Stimulated activated naive B cell treated with anti-CD40 and anti-IgM and Interleukin-4, amounts not matched to agents 10 μg/mL and 1 μg/mL and 100 μg/mL, for 72 hours (primary cell): ENCODE data around the gene TMX2.
A peak's percentile ranks its signal among the peaks of the same experiment; 100 is the strongest.

Source experiments
- ATAC-seq, 2 donors: fragments of 150-1000 bp; cut with Tn5 transposase; replicated peaks; 2 replicates each; pipeline ENCODE4 v1.10.0; 2021; ENCODE audit warnings: moderate library complexity in 1 of 2
- DNase-seq: peaks from one replicate; pipeline ENCODE4 v3.0.0; 2021
- H3K27ac Mint-ChIP-seq: one replicate; pipeline ENCODE4 v1.8.0; 2022; ENCODE audit warnings: mild to moderate bottlenecking, mixed read lengths
- H3K27me3 Mint-ChIP-seq, 2 donors: one replicate each; pipeline ENCODE4 v1.8.0; 2022; ENCODE audit warnings: mixed read lengths in 2 of 2
- H3K36me3 Mint-ChIP-seq, 2 donors: one replicate each; pipeline ENCODE4 v1.8.0; 2022; ENCODE audit warnings: mixed read lengths in 2 of 2, mild to moderate bottlenecking in 1 of 2
- H3K4me1 Mint-ChIP-seq, 2 donors: one replicate each; pipeline ENCODE4 v1.8.0; 2022; ENCODE audit warnings: mixed read lengths in 2 of 2, mild to moderate bottlenecking in 1 of 2
- H3K4me3 Mint-ChIP-seq, 2 donors: one replicate each; pipeline ENCODE4 v1.8.0; 2022; ENCODE audit warnings: mild to moderate bottlenecking in 2 of 2, mixed read lengths in 2 of 2, moderate library complexity in 1 of 2
- H3K9me3 Mint-ChIP-seq, 2 donors: one replicate each; pipeline ENCODE4 v1.8.0; 2022; ENCODE audit warnings: mixed read lengths in 2 of 2, mild to moderate bottlenecking in 1 of 2

Gene TMX2

DNA sequence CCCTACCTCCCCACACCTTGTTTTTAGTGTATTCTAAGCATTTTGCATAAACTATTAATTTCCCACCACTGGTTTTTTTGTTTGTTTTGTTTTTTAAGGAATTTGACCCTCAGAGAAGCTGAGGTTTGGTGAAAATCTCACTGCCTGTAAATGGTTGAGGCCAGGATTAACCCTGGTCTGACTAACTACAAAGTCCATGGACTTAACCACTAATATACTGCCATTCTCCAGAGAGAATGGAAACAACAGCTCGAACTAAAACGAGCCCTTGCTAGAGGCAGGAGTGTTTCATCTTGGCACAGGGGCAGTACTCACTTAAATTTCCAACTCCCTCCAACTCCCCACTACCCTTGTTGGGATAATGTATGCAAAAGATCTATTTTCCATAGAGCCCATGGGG, 52.2 kb downstream of the TMX2 start:
- no peak for ATAC-seq
- peak overlapping the region in 1 of 2 donors; percentile 25 for H3K4me3 Mint-ChIP-seq
- H3K27ac Mint-ChIP-seq, result no peak overlapping the region
- H3K27me3 Mint-ChIP-seq, result no peaks in the 10 kb centered on the region
- H3K9me3 Mint-ChIP-seq, result no peaks in the 10 kb centered on the region
- peaks cover 20 to 43% of the 10 kb centered on the region in 2 donors for H3K36me3 Mint-ChIP-seq
- peaks cover 27 to 43% of the 10 kb centered on the region in 2 donors for H3K4me1 Mint-ChIP-seq
- no peak for DNase-seq

DNA sequence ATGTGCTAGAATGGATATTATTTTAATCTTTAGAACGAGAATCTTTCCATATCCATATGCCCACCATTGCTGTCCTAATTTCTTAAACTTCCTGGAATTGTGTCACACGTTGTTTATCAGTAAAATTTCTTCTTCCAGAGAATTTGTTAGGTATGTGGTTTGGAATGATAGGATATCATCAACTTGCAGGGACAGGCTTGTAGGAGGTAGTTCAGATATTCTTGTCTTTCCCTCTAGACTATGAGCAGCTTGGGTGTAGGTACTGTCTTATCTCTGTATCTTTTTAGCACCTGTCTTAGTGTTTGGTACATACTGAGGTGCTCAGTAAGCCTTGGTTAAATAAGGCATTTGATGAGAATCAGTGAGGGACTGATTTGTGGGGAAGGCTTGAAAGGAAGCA, 52.6 kb downstream of the TMX2 start:
- Mint-ChIP-seq H3K9me3 (no peaks in the 10 kb centered on the region), H3K4me1 (peaks cover 27 to 47% of the 10 kb centered on the region in 2 donors), H3K27ac (no peak overlapping the region), H3K36me3 (peaks cover 20 to 46% of the 10 kb centered on the region in 2 donors), H3K27me3 (no peaks in the 10 kb centered on the region), H3K4me3 (no peak overlapping the region)
- DNase-seq (no peak), ATAC-seq (no peak)

DNA sequence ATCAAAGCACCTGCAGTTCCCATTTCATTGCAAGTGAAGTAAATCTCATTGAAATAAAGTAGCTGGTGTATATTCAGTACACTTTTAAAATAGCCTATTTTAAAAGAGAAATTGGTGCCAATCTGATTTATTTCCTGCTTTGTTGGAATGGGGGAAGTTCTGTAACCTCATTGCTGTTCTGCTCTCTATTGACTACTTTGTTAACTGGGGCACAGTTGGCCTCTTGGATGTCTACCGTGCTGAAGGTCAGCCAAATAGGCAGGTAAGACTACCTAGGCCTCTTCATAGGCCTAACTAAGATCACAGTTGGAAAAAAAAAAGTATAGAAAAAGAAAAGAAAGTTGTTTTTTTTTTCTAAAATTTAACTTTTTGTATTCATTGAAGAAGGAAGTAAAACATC, 58.4 kb downstream of the TMX2 start:
- Mint-ChIP-seq H3K27me3 (no peaks in the 10 kb centered on the region), H3K9me3 (peaks cover 0 to 3% of the 10 kb centered on the region in 2 donors), H3K36me3 (peaks cover 25 to 49% of the 10 kb centered on the region in 2 donors), H3K27ac (no peak overlapping the region), H3K4me3 (no peak overlapping the region), H3K4me1 (peaks cover 18 to 42% of the 10 kb centered on the region in 2 donors)
- ATAC-seq (no peak), DNase-seq (no peak)

DNA sequence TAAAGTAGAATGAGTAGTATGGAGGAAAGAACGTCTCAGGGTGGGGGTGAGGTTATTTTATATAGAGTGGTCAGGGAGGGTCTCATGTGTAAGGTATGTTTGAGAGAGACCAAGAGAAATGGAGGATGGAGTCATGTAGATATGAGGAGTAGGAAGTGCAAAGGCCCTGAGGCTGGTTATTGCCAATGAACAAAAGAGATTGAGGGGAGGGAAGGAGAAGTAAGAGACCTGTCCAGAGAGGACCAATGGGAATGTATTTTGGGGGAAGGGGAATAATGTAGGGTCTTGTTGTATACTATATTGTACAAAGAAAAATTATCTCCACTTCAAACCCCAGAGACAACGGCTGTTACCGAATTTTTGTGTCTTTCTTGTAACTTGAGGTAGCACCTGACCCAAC, 59.0 kb downstream of the TMX2 start:
- H3K4me1 Mint-ChIP-seq, result peaks cover 21 to 47% of the 10 kb centered on the region in 2 donors
- no peak overlapping the region for H3K4me3 Mint-ChIP-seq
- no peaks in the 10 kb centered on the region for H3K27me3 Mint-ChIP-seq
- no peak for ATAC-seq
- peaks cover 0 to 3% of the 10 kb centered on the region in 2 donors for H3K9me3 Mint-ChIP-seq
- H3K27ac Mint-ChIP-seq, result peak overlapping the region; percentile 0
- no peak for DNase-seq
- H3K36me3 Mint-ChIP-seq, result peaks cover 24 to 50% of the 10 kb centered on the region in 2 donors

DNA sequence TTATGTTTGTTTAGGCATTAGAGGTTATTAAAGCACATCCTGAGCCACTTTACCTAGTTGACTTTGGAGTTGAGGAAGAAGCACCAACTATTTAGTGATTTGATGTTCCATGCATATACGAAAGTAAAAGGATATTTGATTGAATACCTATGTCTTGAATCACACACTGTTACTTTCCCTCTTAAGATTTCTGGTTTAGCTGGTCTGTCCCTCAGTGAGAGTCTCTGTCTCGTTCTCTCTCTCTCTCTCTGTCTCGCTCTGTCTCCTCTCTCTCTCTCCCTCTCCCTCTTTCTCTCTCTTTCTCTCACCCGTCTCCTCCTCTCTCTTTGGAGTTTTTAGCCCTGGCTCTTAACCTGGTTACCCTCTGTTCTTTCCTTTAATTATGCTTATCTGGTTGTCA, 60.2 kb downstream of the TMX2 start:
- DNase-seq (no peak), ATAC-seq (no peak)
- Mint-ChIP-seq H3K36me3 (peaks cover 17 to 46% of the 10 kb centered on the region in 2 donors), H3K27ac (no peak overlapping the region), H3K27me3 (no peaks in the 10 kb centered on the region), H3K4me3 (no peak overlapping the region), H3K4me1 (peaks cover 25 to 54% of the 10 kb centered on the region in 2 donors), H3K9me3 (peaks cover 0 to 3% of the 10 kb centered on the region in 2 donors)

DNA sequence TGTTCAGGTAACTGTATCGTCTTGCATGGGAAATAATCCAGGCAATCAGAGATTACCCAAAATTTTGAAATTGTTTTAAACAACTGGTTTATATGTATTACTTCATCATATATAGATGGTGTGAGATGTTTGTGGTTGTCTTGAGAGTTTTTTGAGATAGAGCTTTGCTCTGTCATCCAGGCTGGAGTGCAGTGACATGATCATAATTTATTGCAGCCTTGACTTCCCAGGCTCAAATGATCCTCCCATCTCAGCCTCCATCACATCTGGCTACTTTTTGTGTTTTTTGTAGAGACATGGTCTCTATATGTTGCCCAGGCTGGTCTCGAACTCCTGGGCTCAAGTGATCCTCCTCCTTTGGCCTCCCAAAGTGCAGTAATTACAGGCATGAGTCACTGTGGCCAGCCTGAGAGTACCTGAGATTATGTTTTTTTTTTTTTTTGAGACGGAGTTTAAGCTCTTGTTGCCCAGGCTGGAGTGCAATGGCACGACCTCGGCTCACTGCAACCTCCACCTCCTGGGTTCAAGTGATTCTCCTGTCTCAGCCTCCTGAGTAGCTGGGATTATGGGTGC, 60.7 kb downstream of the TMX2 start:
- Mint-ChIP-seq H3K36me3 (peaks cover 16 to 42% of the 10 kb centered on the region in 2 donors), H3K4me1 (peaks cover 27 to 55% of the 10 kb centered on the region in 2 donors), H3K27me3 (no peaks in the 10 kb centered on the region), H3K4me3 (no peak overlapping the region), H3K9me3 (peaks cover 0 to 3% of the 10 kb centered on the region in 2 donors), H3K27ac (no peak overlapping the region)
- DNase-seq (no peak), ATAC-seq (no peak)

DNA sequence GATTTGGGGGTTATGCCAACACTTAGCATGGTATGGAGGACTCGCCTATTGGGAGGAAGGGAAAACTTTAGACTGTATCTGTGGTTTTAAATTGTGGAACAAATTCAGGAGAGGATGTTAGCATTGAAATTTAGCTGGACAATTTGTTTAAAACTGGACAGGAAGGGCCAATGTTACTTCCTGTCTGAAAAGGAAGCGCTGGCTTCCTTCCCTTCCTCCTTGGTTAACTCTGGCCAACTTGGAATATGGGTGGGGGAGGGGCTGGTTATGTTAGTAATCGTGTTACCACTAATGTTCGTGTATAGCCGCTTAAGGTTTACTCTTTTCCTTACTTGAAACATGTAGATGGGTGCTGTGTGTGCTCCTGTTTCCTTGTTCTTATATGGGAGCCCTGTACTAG, 63.1 kb downstream of the TMX2 start:
- no peak for ATAC-seq
- H3K4me1 Mint-ChIP-seq, result peaks cover 35 to 65% of the 10 kb centered on the region in 2 donors
- peaks cover 14 to 33% of the 10 kb centered on the region in 2 donors for H3K36me3 Mint-ChIP-seq
- H3K4me3 Mint-ChIP-seq, result no peak overlapping the region
- H3K9me3 Mint-ChIP-seq, result peaks cover 0 to 3% of the 10 kb centered on the region in 2 donors
- peak overlapping the region; percentile 39 for H3K27ac Mint-ChIP-seq
- no peak for DNase-seq
- H3K27me3 Mint-ChIP-seq, result no peaks in the 10 kb centered on the region

DNA sequence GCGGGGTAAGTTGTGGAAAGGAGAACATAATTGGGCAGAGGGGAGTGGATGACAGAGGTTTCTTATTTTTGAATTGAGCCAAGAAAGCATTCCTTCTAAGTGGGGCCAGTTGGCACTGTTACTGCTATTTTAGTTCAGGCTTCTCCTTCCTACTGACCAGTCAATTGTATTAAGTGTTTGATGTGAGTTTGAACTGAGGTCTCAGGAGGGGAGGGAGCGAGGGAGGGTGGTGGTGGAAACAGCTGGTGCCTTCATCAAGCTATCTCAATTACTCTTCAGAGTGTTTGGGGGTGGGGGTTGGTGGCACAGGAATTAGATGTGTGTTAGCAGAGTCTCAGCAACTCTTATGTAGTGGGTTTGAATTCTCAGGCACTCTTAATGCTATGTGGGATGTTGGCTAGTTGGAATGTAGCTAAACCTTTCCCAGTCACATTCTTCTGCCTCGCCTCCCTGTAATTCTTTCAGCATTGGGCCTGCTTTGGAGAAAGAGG, 63.7 kb downstream of the TMX2 start:
- DNase-seq (no peak), ATAC-seq (no peak)
- Mint-ChIP-seq H3K4me1 (peaks cover 35 to 63% of the 10 kb centered on the region in 2 donors), H3K4me3 (no peak overlapping the region), H3K27me3 (no peaks in the 10 kb centered on the region), H3K27ac (no peak overlapping the region), H3K9me3 (peaks cover 0 to 3% of the 10 kb centered on the region in 2 donors), H3K36me3 (peaks cover 16 to 37% of the 10 kb centered on the region in 2 donors)

DNA sequence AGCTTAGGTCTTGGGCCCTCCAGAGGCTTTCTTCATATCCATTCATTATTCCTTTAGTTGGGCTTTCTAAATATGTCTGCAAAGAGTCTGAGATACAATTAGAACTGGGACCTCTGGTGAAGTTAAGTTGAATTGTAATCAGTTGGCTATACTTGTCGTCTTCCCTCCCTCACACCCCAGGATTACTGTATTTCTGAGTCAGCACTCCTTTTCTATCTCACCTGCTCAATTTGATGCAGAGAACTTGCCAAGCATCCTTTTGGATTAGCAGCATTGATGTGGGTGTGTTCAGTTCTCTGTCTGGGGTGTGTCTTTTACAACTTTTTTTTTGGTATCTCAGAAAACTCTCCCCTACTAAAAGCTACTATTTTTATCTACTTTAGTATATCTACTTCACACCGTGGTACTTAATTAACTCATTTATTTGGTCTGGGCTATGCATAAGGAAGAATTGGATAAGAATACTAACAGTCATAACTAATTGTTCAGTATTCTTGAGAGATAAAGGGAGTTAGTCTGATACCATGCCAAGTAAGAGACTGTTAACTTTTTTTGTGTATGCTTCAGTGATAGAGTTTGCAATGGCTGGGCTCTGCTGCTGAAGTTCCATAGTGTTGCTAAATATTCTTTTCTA, 64.3 kb downstream of the TMX2 start:
- Mint-ChIP-seq H3K27me3 (no peaks in the 10 kb centered on the region), H3K4me1 (peaks cover 33 to 64% of the 10 kb centered on the region in 2 donors), H3K9me3 (no peaks in the 10 kb centered on the region), H3K4me3 (no peak overlapping the region), H3K36me3 (peaks cover 17 to 39% of the 10 kb centered on the region in 2 donors), H3K27ac (no peak overlapping the region)
- ATAC-seq (no peak), DNase-seq (no peak)

DNA sequence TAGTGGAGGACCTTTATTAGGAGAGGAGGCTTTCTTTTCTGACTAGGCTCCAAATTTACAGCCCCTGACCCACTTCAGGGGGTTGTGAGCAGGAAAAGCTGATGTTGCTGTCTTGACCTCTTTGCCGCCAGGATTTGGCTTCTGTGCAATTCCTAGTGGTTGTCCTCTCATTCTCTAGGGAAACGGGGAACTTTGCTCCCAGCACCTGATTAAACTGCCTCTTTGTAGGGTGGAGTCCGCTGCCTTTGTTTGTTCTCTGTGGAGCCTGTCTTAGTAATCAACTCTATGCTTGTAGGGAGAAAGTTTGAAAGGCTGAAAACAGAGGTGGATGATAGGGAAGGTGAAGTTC, 65.5 kb downstream of the TMX2 start:
- Mint-ChIP-seq H3K4me3 (no peak overlapping the region), H3K4me1 (peaks cover 30 to 63% of the 10 kb centered on the region in 2 donors)

DNA sequence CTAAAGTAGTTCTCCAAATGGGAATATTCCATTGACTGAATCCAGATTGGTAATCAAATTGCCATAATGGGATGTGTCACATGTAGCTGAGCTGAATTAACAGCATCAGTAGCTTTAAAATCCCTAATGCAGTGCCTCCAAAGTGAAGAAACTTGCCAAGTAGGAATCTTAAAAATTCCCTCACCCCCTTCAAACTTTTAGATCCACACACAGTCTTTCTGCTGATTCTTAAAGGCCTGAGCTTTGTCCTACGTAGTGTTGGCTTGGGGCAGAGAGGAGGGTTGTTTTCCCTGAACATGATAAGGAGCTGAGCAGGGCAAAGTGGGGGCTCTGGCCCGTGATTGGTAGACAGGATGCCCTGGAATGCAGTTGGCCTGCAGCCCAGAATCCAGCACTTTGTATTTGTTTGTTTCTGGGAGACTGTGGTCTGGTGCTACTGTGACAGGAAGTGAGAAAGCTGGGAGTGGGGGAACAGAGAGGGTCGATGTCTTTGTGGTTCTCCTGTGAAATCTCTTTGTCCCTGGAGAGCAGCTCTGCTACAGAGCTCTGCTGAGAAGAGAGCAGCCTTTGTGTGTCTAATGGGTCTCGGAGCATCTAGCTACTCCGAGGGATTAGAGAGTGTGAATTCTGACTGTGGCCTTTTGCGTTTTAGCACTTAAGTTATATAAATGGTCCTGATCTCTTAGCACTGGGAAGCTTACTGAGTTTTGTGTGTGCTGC, 66.1 kb downstream of the TMX2 start:
- Mint-ChIP-seq H3K9me3 (no peaks in the 10 kb centered on the region), H3K36me3 (peaks cover 24 to 41% of the 10 kb centered on the region in 2 donors), H3K27me3 (no peaks in the 10 kb centered on the region), H3K27ac (no peak overlapping the region), H3K4me3 (no peak overlapping the region), H3K4me1 (peaks cover 32 to 64% of the 10 kb centered on the region in 2 donors)
- ATAC-seq (peak in 1 of 2 donors; percentile 34), DNase-seq (no peak)

More for the DNA sequence above, 65.5 kb downstream of the TMX2 start:
- no peaks in the 10 kb centered on the region for H3K27me3 Mint-ChIP-seq
- ATAC-seq (no peak), DNase-seq (no peak)
- H3K36me3 Mint-ChIP-seq, result peaks cover 22 to 38% of the 10 kb centered on the region in 2 donors
- H3K27ac Mint-ChIP-seq, result no peak overlapping the region
- H3K9me3 Mint-ChIP-seq, result no peaks in the 10 kb centered on the region

DNA sequence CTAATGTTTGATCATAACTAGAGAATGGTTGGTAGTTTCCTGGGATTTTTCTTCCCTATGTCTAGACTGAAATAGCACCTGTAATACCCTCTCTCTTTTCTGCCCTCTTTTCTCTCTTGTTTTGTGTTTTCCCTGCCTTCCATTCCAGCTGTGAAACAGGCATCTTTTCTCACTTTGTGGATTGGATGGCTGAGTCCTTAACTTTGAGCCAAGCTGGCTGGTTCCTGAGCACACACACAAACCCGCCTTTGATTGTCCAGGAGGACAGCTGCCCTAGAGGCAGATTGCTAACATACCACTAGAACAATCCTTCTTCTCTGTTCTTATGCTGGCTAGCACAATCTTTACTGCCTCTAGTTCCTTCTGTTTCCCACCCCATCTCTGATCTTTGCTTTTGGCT, 66.9 kb downstream of the TMX2 start:
- peaks cover 33 to 67% of the 10 kb centered on the region in 2 donors for H3K4me1 Mint-ChIP-seq
- ATAC-seq (no peak), DNase-seq (no peak)
- H3K4me3 Mint-ChIP-seq, result no peak overlapping the region
- H3K27me3 Mint-ChIP-seq, result no peaks in the 10 kb centered on the region
- H3K27ac Mint-ChIP-seq, result no peak overlapping the region
- no peaks in the 10 kb centered on the region for H3K9me3 Mint-ChIP-seq
- peaks cover 22 to 38% of the 10 kb centered on the region in 2 donors for H3K36me3 Mint-ChIP-seq

DNA sequence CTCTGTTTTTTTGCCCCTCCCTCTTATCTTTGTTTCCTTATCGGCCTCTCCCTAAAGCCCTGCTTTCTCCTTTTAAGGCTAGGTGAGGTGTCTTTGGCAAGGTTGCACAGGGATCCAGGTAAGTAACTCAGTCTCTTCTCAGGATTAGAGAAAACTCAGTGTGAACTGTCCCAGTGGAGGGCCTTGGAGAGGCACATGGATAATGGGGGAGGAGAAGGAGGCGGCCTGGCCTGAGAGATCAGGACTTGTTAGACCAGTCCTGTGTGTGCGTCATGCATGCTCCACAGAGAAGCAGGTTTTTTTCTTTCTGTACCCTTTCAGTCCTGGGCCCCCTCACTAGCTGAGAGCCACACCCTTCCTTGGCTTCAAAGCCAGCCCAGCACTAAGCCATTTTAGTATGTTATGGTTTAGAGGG, 69.1 kb downstream of the TMX2 start:
- Mint-ChIP-seq H3K4me3 (no peak overlapping the region), H3K9me3 (no peaks in the 10 kb centered on the region), H3K27me3 (no peaks in the 10 kb centered on the region), H3K36me3 (peaks cover 21 to 34% of the 10 kb centered on the region in 2 donors), H3K27ac (no peak overlapping the region), H3K4me1 (peaks cover 31 to 72% of the 10 kb centered on the region in 2 donors)
- DNase-seq, result no peak
- no peak for ATAC-seq

DNA sequence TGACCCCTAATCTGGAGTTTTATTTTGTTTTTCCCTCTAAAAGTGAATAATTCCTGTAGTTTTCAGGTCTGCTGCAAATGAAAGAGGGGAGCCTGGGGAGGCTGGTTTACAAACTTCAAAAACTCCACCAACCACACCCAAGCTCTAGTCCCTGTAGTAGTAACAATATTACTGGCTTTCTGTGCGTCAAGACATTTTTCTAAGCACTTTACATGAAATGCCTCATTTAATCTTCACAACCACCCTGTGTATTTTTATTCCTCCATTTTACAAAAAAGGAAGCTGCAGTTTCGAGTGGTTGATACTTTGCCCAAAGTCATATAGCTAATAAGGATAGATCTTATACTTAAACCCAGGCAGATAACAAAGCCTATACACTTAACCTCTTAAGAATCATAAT, 72.7 kb downstream of the TMX2 start:
- Mint-ChIP-seq H3K27me3 (no peaks in the 10 kb centered on the region), H3K27ac (peak overlapping the region; percentile 90)
- ATAC-seq, result peak; percentile 95 to 96

More for the DNA sequence above, 72.7 kb downstream of the TMX2 start:
- Mint-ChIP-seq H3K36me3 (peaks cover 23 to 34% of the 10 kb centered on the region in 2 donors), H3K4me1 (peaks cover 23 to 71% of the 10 kb centered on the region in 2 donors), H3K4me3 (peak overlapping the region; percentile 46 to 52), H3K9me3 (no peaks in the 10 kb centered on the region)
- peak; percentile 7 for DNase-seq
